Measurements from ENCODE around the gene INPP4B.

Gene INPP4B

GRCh38 chr4:142161086-142161485 lies 685.0 kb downstream of the INPP4B start:
- DNase-seq (ENCODE audit: low read depth): no peak
- TF ChIP-seq CTCF (IDR thresholded peaks at IDR 0.05; ENCODE audit: control insufficient read depth, insufficient read depth, low read depth, low read length, missing control alignments): no peak
- no peak overlapping the region for H3K4me3 ChIP-seq (ENCODE audit: control insufficient read depth, low read depth, low read length)

GRCh38 chr4:142160509-142160908 lies 685.6 kb downstream of the INPP4B start:
- no peak for TF ChIP-seq CTCF (IDR thresholded peaks at IDR 0.05; ENCODE audit: control insufficient read depth, insufficient read depth, low read depth, low read length, missing control alignments)
- H3K4me3 ChIP-seq (ENCODE audit: control insufficient read depth, low read depth, low read length): no peak overlapping the region
- DNase-seq (ENCODE audit: low read depth): no peak

- no peak for DNase-seq (ENCODE audit: low read depth)
- H3K4me3 ChIP-seq (ENCODE audit: control insufficient read depth, low read depth, low read length): no peak overlapping the region
- TF ChIP-seq CTCF (IDR thresholded peaks at IDR 0.05; ENCODE audit: control insufficient read depth, insufficient read depth, low read depth, low read length, missing control alignments): no peak
These were observed 687.1 kb downstream of the INPP4B start for GRCh38 chr4:142158980-142159379.

- no peak for TF ChIP-seq CTCF (IDR thresholded peaks at IDR 0.05; ENCODE audit: control insufficient read depth, insufficient read depth, low read depth, low read length, missing control alignments)
- DNase-seq (ENCODE audit: low read depth): no peak
- no peak overlapping the region for H3K4me3 ChIP-seq (ENCODE audit: control insufficient read depth, low read depth, low read length)
These were observed 689.8 kb downstream of the INPP4B start for GRCh38 chr4:142156256-142156655.

GRCh38 chr4:142155347-142155746 lies 690.8 kb downstream of the INPP4B start:
- H3K4me3 ChIP-seq (ENCODE audit: control insufficient read depth, low read depth, low read length): no peak overlapping the region
- TF ChIP-seq CTCF (IDR thresholded peaks at IDR 0.05; ENCODE audit: control insufficient read depth, insufficient read depth, low read depth, low read length, missing control alignments): no peak
- DNase-seq (ENCODE audit: low read depth): no peak

GRCh38 chr4:142150483-142150882 lies 695.6 kb downstream of the INPP4B start:
- DNase-seq (ENCODE audit: low read depth): no peak
- no peak for TF ChIP-seq CTCF (IDR thresholded peaks at IDR 0.05; ENCODE audit: control insufficient read depth, insufficient read depth, low read depth, low read length, missing control alignments)
- no peak overlapping the region for H3K4me3 ChIP-seq (ENCODE audit: control insufficient read depth, low read depth, low read length)

GRCh38 chr4:142144813-142145212 lies 701.3 kb downstream of the INPP4B start:
- DNase-seq (ENCODE audit: low read depth): no peak
- no peak overlapping the region for H3K4me3 ChIP-seq (ENCODE audit: control insufficient read depth, low read depth, low read length)
- no peak for TF ChIP-seq CTCF (IDR thresholded peaks at IDR 0.05; ENCODE audit: control insufficient read depth, insufficient read depth, low read depth, low read length, missing control alignments)

Measured in AG09309 (cell line).